Kidney tubule cell (primary cell): Measurements from ENCODE around the gene COL18A1.

Source experiments
- DNase-seq: peaks from one replicate; pipeline ENCODE4 v3.0.0-alpha.2; 2018; ENCODE audit warnings: low spot score

COL18A1 gene

DNA sequence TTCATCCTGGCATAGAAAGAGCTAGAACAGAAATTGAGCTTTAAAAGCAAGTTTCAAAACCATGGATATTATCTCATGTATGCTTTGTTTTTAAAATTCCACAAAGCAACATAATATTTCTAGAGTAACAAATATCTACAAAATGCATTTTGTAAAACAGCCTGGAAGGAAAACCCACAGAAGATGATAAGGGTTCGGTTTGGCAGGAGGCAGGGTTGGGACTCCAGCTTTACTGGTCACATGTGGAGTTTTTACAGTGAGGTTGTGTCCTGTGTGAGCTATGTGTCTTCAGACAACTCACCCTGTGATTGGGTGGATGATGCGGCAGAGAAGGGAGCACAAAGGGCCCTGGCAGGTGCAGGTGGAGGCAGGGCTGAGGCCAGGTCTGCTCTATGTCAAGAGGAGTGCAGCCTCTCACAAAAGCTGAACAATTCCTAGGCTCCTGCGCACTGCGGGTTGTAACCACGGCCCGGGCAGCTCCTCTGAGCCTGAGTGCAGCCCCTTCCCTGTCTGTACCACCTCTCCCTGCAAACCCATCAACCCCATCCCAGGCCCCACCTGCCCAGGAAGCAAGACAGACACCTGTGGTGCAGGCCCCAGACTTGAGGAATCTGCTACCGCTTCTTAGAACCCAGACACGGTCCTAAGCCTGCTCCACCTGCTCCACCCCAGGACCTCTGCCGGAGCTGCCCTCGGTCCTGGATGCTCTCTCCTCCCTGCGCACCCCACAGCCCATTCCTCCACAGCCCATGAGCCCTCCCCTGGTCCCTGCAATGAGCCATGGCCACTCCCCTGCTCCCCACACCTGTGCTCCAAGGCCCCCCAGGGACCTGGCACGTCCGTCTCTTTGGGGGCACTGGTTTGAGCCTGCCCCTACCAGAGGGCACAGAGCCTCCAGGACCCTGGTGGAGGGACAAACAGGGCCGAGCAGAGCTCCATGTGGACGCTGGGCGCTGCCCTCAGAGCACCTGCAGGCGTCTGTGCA is 2.8 kb upstream of the COL18A1 start:
- DNase-seq: no peak

- no peak for DNase-seq
Observed at GRCh38 chr21:45403133-45403824, 1.7 kb upstream of the COL18A1 start.

- DNase-seq: peak; percentile 69
Observed at GRCh38 chr21:45403825-45404729, 888 bp upstream of the COL18A1 start.

DNA sequence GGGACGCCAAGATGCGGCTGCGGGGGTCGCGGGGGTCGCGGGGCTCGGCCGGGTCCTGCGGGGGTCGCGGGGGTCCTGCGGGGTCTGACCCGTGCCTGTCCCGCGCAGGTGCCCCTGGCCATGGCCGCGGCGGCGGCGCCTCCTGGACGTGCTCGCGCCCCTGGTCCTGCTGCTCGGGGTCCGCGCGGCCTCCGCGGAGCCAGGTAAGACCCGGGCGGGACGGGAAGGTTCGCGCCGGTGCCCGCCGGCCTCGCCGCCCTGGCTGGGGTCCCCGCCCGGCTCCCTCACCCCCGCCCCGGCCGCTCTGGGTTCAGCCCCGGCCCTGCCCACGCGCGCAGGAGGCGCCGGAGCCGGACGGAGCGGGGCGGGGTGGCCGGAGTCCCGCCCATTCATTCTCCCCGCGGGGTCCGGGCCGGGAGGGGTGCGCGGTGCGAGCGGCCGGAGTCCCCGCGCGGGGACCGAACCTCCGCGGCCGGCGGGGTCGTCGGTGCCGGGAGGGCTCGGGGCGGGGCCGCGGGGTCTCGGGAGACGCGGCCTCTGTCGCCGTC is 380 bp downstream of the COL18A1 start:
- DNase-seq: peak; percentile 60

- peak; percentile 93 for DNase-seq
Observed at GRCh38 chr21:45405819-45406762, 1.1 kb downstream of the COL18A1 start.

GRCh38 chr21:45406801-45407628 is 2.0 kb downstream of the COL18A1 start:
- DNase-seq: no peak

DNA sequence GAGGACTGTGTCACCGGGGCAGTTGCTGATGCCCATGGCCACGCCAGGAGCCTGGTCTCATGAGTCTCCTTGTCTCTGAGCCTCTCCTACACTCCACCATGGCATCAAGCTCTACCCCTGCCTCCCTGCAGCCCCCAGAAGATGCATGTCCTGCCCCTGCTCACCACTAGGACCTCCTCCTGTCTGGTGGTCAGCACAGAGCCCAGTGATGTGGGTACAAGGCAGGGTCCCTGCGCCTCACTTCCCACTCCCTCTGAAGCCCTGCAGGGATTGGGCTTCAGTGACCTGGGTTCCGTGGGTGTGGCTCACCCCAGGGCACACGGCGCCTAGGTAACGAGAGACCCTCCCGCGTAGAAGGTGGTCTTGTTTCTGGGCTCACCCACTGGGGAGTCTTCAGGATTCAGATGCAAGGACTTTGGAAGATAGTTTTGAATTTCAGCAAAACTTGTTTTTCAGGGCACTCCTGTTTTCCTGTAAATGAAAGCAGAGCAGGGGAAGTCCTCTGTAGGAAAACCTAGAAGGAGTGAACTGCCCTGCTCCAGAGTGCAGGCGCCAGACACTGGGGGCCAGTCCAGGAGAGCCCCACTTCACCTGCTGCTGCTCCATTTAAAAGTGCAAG is 2.8 kb downstream of the COL18A1 start:
- DNase-seq: no peak

- no peak for DNase-seq
Observed at GRCh38 chr21:45408271-45408791, 3.4 kb downstream of the COL18A1 start.

DNA sequence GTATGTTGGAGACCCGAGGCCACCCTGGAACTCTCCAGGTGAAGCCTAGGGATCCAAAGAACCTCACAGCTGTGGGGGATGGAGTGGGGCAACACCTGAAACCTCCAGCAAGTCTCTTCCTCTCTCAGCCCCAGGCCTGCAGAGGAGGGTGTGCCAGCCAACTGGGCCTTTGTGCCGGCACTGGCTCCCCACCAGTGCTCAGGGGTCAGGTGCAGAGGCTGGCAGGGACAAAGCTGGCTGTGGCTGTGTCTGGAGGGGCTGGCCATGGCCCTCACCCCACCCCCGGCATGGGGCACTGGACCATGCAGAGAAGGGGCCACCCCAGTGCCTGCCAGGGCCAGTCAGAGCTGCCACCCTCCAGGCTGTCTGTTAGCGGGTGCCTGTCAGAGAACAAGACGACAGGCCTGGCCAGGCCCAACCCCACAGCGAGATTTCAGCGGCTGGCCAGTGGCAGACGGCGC is 3.9 kb downstream of the COL18A1 start:
- DNase-seq: no peak

GRCh38 chr21:45409466-45410150 is 4.6 kb downstream of the COL18A1 start:
- DNase-seq: peak; percentile 65

- DNase-seq: no peak
Observed at GRCh38 chr21:45410151-45410864, 5.3 kb downstream of the COL18A1 start.

GRCh38 chr21:45410865-45411809 is 6.2 kb downstream of the COL18A1 start:
- no peak for DNase-seq

DNA sequence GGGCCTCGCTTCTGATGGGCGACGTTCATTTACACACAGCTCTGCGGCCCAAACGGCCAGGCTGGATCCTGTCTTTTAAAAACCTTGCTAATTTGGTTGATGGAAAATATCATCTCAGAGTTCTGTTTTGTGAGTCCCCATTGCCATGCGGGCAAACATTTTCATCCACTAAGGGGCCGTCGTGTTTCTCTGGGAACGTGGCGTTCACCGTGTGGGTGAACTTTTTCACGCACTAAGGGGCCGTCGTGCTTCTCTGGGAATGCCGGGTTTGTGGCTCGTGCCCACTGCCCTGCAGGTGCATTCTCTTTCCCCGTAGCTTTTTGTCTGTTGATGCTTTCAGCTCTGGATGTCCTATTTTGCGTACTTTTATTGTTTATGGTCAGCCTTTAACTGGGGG is 6.8 kb downstream of the COL18A1 start:
- DNase-seq: no peak

GRCh38 chr21:45412491-45412890 is 7.5 kb downstream of the COL18A1 start:
- no peak for DNase-seq

DNA sequence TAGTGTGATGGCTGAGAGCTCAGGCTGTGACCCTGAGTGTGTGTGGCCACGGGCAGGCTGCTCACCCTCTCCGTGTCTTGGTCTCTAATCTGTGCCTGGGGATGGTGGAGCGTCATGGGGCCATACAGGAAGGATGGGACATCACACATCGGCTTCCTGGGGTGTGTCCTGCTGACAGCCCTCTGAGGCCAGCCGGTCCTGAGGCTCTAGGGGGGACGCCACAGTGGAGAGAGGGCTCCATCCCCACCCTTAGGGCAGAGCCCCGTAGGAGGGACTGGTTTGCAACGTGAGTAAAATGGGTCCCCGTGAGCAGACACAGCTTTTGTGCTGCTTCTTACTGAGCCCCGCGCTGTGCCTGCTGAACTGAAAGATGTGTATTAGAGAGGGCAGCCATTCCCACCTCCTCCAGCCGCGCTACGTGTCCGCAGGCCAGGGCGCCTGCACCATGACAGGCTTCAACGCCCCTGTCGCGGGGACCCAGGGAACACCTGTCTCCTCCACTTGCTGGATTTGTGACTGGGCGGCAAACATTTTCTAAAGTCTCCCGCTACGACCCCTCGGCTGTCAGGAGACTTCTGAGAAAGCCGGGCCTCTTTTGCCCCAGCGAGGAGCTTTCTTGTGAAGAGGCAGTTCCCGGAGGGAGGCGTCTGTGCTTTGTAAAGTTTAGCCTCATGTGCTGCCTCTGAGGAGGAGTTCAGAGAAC is 8.1 kb downstream of the COL18A1 start:
- no peak for DNase-seq

DNA sequence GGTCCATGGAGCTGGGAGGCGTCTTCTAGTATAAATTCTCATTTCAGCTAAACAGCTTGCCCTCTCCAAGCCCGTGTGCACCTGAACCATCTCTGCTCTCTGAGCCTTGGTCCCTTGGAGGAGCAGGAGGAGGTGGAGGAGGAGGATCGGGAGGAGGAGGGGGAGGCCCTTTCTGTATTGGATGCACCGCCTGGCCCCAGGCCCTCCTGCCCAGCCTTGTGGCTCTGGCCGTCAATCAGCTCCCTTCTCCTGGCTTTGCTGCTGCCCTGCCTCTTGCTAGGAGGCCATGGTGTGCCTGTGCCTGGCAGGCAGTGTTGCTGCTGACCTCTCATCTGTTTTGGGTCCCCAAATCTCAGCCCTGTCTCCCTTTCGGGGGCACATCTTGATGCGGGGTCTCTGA is 9.0 kb downstream of the COL18A1 start:
- no peak for DNase-seq
